Activated naive CD8-positive, alpha-beta T cell (primary cell): ENCODE measurements around the gene SFT2D2.
A peak's percentile ranks its signal among the peaks of the same experiment; 100 is the strongest.
"Not testable (repeated sequence)": the region's sequence is repeated elsewhere in the genome, so short reads cannot be mapped to it uniquely, and the experiment has no call there.

Experiments used
- H3K27ac Mint-ChIP-seq: one replicate; pipeline ENCODE4 v1.8.0; 2021; ENCODE audit warnings: mixed read lengths
- H3K27me3 Mint-ChIP-seq: one replicate; pipeline ENCODE4 v1.8.0; 2021; ENCODE audit warnings: mixed read lengths
- H3K36me3 Mint-ChIP-seq: one replicate; pipeline ENCODE4 v1.8.0; 2021; ENCODE audit warnings: mixed read lengths
- H3K4me1 Mint-ChIP-seq: one replicate; pipeline ENCODE4 v1.8.0; 2021; ENCODE audit warnings: low read depth, mixed read lengths
- H3K4me3 Mint-ChIP-seq: one replicate; pipeline ENCODE4 v1.8.0; 2021; ENCODE audit warnings: mild to moderate bottlenecking, mixed read lengths
- H3K9me3 Mint-ChIP-seq: one replicate; pipeline ENCODE4 v1.8.0; 2021; ENCODE audit warnings: low read depth, mixed read lengths

Gene SFT2D2

DNA sequence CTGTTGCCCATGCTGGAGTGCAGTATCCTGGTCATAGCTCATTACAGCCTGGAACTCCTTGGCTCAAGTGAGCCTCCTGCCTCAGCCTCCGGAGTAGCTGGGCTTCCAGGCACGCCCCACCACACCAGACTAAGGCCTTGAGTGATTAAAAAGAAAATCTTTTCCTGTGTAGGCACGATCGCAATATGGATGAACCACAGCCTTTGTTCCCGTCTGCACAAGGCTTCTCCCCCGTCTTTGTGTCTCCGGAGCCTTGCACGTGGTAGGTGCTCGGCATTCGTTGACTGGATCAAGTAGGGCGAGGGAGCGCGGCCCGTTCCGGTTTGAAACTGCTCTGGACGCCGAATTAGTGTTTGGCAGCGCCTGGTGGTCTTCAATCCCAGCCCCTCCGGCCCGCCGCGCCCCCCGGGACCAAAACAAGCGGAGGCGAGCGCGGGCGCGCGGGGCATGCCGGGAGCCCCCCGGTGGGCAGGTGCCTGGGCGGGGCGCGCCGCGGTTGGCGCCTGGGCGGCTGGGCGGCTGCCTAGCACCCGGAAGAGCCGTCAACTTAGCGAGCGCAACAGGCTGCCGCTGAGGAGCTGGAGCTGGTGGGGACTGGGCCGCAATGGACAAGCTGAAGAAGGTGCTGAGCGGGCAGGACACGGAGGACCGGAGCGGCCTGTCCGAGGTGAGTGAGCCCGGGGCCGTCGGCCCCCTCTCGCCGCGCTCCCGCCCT is at the start of gene SFT2D2:
TSS of gene SFT2D2 (plus strand) at position 529 of the 715 bp plus-strand sequence. CDS start at position 605, 76 bp downstream.
- peaks cover 45% of the 10 kb centered on the region for H3K4me1 Mint-ChIP-seq

DNA sequence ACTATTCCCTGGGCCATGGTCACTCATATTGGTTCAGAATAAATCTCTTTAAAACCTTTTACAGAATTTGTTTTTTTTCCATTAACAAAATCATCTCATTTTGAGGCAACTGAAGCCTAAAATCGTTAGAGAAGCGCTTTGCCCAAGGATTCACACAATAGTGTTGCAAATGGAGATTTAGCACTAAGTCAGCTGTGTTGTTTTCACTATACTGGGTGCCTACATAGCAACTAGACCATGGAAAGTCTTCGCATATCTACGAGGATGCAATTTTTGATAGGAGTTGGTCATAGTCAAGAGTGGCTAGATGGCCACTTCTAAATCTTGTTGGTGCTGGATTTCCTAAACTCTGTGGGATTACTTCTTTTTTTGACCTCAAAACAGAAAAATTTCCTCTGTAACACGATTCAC is 47.6 kb upstream of the SFT2D2 start:
- H3K9me3 Mint-ChIP-seq = no peaks in the 10 kb centered on the region

More for the DNA sequence above, at the start of gene SFT2D2:
- H3K27ac Mint-ChIP-seq = peak within 1 kb of the TSS; percentile 95
- H3K36me3 Mint-ChIP-seq = peaks cover 4% of the 10 kb centered on the region
- H3K27me3 Mint-ChIP-seq = peaks cover 3% of the 10 kb centered on the region
- H3K9me3 Mint-ChIP-seq = no peaks in the 10 kb centered on the region
- H3K4me3 Mint-ChIP-seq = peak within 1 kb of the TSS; percentile 90

DNA sequence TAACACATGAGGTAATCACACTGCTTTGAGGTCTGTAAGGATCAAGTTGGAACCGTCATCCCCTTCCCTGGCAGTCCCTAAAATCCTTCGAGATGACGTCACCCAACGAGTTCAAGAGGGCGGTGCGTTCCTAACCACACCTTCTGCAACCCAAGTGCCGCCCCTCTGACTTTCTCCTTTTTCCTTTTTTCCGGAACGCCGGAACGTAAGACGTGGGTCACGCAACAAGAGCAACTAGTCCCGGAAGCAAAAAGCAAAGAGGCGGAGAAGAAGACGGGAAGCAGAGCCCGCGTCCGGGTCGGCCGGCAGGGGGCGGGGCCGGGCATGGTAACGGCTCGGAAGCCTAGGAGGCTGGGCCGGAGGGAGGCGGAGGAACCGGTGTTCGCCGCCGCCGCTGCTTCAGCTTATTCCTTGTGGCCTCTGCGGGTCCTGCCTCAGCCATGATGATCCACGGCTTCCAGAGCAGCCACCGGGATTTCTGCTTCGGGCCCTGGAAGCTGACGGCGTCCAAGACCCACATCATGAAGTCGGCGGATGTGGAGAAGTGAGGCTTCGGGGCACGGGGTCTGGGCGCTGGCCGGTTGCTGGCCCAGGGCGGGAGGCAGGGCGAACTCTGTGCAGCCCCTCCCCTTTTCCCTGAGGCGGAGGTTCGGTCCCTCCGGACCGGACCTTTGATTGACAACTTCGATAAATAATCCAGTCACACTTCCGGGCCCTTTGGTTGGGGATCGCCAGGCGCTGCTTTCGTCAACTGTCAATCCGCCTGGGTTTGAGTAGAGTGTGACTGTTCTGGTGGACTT is 47.0 kb upstream of the SFT2D2 start, which contains the start of gene TIPRL:
TSS of gene TIPRL (plus strand) at position 325 of the 800 bp plus-strand sequence. CDS start at position 441, 116 bp downstream.
- Mint-ChIP-seq H3K9me3 (no peaks in the 10 kb centered on the region), H3K27me3 (peaks cover under 1% of the 10 kb centered on the region), H3K4me1 (peaks cover 14% of the 10 kb centered on the region), H3K4me3 (no peak within 1 kb of the TSS), H3K27ac (no peak within 1 kb of the TSS), H3K36me3 (peaks cover 1% of the 10 kb centered on the region)

More for the DNA sequence above, 47.6 kb upstream of the SFT2D2 start:
- no peak overlapping the region for H3K27ac Mint-ChIP-seq
- peaks cover 9% of the 10 kb centered on the region for H3K4me1 Mint-ChIP-seq
- peaks cover 2% of the 10 kb centered on the region for H3K27me3 Mint-ChIP-seq
- H3K36me3 Mint-ChIP-seq = no peaks in the 10 kb centered on the region
- no peak overlapping the region for H3K4me3 Mint-ChIP-seq

DNA sequence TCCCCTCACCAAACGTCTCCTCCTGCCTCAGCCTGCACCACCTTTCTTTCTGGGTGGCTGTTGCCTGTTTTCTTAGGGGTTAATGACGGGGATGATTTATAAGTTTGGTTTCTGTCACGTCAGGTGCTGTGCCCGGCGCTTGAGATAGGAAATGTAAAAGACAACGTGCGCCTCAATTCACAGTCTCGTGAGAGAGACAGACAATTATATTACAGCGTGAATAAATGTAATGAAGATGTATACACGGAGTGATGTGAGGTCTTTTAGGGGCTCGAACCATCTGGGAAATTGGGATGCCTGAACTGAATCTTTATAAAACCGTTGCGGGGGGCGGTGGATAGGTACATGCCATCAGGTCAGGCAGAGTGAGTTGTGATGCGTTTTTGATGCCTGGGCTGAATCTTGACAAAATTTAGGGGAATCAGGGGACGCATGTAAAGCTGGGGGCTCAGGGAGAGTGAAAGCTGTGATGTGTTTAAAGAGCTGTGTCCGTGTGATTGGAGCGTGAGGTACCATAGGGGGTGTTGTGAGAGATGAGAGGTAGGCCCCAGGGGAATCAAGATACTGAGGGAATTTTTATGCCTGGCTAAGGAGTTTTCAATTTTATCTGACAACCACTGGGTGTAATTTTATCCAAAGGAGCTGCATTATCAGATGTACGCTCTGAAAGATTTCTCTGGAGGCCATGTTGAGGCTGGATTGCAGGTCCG is 46.2 kb upstream of the SFT2D2 start:
- no peaks in the 10 kb centered on the region for H3K27me3 Mint-ChIP-seq
- no peak overlapping the region for H3K27ac Mint-ChIP-seq
- no peaks in the 10 kb centered on the region for H3K9me3 Mint-ChIP-seq
- peaks cover 17% of the 10 kb centered on the region for H3K4me1 Mint-ChIP-seq
- no peak overlapping the region for H3K4me3 Mint-ChIP-seq
- peaks cover 3% of the 10 kb centered on the region for H3K36me3 Mint-ChIP-seq

DNA sequence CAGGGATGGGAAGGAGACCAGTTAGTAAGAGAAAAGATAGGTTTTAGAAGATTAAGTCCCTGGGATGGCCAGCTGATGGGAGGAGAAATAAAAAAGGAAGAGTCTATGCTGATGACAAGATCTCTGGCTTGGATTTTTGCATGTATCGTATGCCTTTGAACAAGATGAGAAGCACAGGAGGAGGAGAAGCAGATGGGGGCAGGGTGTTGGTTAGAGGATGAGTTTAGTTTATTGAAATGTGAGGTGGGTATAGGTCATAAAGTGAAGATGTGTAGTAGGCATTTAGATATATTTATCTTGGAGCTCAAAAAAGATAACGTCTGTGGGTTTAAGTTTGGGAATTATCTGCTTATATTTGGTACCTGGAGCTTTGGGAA is 45.7 kb upstream of the SFT2D2 start:
- H3K27me3 Mint-ChIP-seq = no peaks in the 10 kb centered on the region
- H3K36me3 Mint-ChIP-seq = peaks cover 3% of the 10 kb centered on the region
- no peak overlapping the region for H3K4me3 Mint-ChIP-seq
- H3K9me3 Mint-ChIP-seq = no peaks in the 10 kb centered on the region
- H3K27ac Mint-ChIP-seq = no peak overlapping the region
- H3K4me1 Mint-ChIP-seq = peaks cover 17% of the 10 kb centered on the region

DNA sequence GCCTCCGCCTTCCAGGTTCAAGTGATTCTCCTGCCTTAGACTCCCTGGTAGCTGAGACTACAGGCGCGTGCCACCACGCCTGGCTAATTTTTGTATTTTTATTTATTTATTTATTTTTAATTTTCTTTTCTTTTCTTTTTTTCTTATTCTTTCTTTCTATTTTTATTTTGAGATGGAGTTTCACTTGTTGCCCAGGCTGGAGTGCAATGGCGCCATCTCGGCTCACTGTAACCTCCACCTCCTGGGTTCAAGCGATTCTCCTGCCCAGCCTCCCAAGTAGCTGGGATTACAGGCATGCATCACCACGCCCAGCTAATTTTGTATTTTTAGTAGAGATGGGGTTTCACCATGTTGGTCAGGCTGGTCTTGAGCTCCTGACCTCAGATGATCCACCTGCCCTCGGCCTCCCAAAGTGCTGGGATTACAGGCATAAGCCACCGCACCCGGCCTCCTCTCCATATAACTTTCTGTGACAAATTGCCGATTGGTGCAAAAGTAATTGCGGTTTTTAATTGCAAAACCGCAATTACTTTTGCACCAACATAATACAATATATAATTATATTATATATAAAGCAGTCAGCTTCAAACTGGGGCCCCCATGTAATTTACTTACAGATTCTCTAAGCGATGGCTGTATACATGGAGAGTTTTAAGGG is 44.6 kb upstream of the SFT2D2 start:
- not testable (repeated sequence) for H3K36me3 Mint-ChIP-seq, H3K27ac Mint-ChIP-seq, H3K27me3 Mint-ChIP-seq, H3K9me3 Mint-ChIP-seq
- Mint-ChIP-seq H3K4me3 (peak overlapping the region; percentile 20), H3K4me1 (peaks cover 17% of the 10 kb centered on the region)

DNA sequence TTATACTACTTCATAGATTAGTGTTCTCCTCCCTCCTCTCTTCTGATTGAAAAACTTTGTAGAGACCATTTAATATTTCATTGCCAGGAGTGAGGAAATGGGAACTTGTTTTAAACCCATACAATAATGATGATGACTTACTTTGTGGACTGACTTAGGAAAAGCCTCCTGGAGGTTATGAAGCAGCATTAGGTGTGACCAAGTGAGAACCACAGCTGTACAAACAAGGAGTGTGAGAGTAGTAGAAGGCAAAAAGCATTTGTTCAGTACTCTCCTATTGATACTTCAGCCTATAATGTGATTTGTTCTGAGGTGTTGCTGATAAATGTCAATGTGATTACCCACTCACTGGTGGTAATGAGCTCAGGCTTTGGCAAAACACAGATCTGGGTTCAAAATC is 38.6 kb upstream of the SFT2D2 start:
- peaks cover 9% of the 10 kb centered on the region for H3K36me3 Mint-ChIP-seq
- H3K4me3 Mint-ChIP-seq = no peak overlapping the region
- H3K27ac Mint-ChIP-seq = no peak overlapping the region
- H3K9me3 Mint-ChIP-seq = no peaks in the 10 kb centered on the region
- no peaks in the 10 kb centered on the region for H3K27me3 Mint-ChIP-seq
- peaks cover 20% of the 10 kb centered on the region for H3K4me1 Mint-ChIP-seq

DNA sequence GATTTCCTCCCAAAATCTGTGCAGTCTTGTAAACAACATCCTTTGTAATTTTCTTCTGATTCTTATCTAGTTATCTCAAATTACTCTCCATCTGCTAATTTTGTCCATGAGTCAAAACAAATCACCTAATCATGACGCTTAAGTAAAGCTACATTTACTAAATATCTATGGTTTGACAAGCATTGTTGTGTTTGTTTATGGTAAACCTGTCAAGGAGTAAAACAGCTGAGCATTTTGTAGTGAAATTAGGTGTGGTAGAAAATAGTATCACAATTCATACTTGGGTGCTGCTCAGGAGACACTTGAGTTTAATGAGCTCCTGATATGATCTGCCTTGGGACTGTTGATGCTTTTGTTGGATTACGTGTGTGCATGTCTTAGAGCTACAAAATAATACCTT is 35.4 kb upstream of the SFT2D2 start:
- Mint-ChIP-seq H3K4me3 (no peak overlapping the region), H3K27me3 (no peaks in the 10 kb centered on the region), H3K4me1 (peaks cover 12% of the 10 kb centered on the region), H3K36me3 (peaks cover 11% of the 10 kb centered on the region), H3K9me3 (no peaks in the 10 kb centered on the region), H3K27ac (peak overlapping the region; percentile 23)

DNA sequence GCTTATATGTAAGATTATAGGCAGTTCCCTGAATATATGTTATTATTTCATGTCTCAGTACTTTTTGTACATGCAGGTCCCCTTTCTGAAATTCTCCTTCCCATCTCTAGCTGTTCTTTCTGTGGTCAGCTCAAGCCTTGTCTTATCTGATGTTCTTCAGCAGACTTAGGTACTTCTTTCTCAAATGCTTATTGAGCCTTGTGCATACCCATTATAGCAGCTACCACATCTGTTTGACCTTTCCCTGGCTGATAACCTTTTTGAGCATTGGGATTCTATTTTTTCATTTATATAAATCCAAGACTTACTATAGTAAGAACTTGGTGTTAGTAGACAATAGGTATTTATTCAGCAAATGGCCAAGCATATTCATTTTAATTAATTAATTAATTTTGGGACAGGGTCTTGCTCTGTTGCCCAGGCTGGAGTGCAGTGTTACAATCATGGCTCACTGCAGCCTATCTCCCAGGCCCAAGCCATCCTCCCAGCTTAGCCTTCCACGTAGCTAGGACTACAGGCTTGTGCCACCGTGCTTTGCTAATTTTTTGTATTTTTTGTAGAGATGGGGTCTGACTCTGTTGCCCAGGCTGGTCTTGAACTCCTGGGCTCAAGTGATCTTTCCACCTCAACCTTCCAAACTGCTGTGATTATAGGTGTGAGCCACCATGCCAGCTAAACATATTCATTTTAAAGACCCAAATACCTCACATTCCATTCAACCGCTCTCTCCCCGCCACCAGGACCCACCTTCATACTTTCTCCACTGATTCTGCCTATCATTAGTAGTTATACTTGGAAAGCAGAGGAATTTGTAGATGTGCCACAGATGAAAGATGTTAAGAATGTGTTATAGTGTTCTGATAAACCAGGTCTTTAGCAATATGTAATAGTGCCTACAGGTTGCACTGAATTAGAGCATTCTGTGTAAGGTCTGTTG is 30.3 kb upstream of the SFT2D2 start:
- Mint-ChIP-seq H3K4me1 (peaks cover 8% of the 10 kb centered on the region), H3K36me3 (peaks cover 15% of the 10 kb centered on the region), H3K27me3 (no peaks in the 10 kb centered on the region), H3K4me3 (no peak overlapping the region), H3K27ac (peak overlapping the region; percentile 62), H3K9me3 (no peaks in the 10 kb centered on the region)

DNA sequence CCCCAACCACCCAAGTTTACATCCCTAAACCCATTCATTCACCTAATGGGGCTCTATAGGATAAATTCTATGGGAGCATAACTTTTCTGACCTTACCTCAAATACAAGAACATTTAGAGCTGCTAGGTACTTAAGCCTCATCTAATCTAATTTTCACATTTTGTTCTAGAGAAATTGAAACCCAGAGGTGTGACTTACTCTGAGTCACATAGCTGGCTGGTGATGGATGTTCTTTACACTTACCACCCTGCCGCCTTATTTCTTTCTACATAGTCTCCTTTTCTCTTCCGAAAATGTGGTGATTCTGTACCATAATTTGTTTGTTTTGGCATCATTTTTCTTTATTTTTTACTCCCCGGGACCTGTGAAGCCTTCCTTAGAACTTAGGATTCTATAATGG is 26.7 kb upstream of the SFT2D2 start:
- Mint-ChIP-seq H3K36me3 (peaks cover 31% of the 10 kb centered on the region), H3K9me3 (no peaks in the 10 kb centered on the region), H3K27ac (no peak overlapping the region), H3K4me3 (no peak overlapping the region), H3K4me1 (peaks cover 3% of the 10 kb centered on the region), H3K27me3 (no peaks in the 10 kb centered on the region)

DNA sequence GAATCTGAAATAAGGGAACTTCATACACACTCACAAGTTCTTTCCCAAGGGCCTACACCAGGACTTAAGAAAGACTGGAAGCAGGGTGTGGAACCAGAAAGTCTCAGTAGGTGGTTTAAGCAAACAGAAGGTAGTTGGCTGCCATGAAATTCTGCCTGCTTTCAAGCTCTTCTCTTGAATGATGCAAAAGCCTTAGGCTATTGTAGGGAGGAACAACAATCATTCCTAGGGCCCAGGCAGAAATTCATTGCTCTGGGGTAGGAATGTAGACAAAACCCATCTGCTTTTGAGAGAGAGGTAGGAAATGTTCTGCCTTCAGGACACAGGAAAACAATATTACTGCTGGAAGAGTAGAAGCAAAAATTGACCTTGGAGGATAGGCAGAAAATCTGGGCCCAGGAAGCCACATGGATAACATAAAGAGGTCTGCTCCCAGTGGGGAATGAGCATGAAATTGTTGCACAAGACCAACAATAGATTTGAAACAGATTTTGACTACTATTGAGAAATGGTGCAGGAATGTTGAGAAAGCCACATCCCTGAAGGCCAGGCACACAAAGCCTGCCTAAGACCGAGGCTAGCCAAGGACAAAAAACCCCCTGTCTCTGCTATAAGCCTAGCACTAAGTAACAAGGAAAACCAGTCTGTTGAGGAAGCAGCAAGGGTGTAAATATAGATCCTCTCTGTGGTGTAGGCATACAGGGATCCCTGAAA is 22.7 kb upstream of the SFT2D2 start:
- Mint-ChIP-seq H3K4me3 (no peak overlapping the region), H3K27me3 (no peaks in the 10 kb centered on the region), H3K27ac (no peak overlapping the region), H3K9me3 (no peaks in the 10 kb centered on the region), H3K4me1 (peaks cover 3% of the 10 kb centered on the region), H3K36me3 (peaks cover 29% of the 10 kb centered on the region)

DNA sequence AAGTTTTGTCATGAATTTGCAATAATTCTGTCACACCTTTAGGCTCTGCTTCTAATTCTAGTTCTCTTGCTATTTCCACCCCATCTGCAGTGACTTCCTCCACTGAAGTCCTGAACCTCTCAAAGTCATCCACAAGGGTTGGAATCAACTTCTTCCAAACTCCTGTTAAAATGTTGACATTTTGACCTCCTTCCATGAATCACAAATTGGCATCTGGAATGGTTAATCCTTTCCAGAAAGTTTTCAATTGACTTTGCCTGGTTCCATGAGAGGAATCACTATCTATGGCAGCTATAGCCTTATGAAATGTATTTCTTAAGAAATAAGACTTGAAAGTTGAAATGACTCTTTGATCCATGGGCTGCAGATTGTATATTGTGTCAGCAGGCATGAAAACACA is 19.7 kb upstream of the SFT2D2 start:
- no peaks in the 10 kb centered on the region for H3K27me3 Mint-ChIP-seq

DNA sequence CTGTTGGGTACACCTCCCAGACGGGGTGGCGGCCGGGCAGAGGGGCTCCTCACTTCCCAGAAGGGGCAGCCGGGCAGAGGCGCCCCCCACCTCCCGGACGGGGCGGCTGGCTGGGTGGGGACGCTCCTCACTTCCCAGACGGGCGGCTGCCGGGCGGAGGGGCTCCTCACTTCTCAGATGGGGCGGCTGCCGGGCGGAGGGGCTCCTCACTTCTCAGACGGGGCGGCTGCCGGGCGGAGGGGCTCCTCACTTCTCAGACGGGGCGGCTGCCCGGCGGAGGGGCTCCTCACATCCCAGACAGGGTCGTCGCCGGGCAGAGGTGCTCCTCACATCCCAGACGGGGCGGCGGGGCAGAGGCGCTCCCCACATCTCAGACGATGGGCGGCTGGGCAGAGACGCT is 18.1 kb upstream of the SFT2D2 start:
- not testable (repeated sequence) for H3K27me3 Mint-ChIP-seq, H3K4me3 Mint-ChIP-seq, H3K27ac Mint-ChIP-seq, H3K4me1 Mint-ChIP-seq, H3K9me3 Mint-ChIP-seq
- H3K36me3 Mint-ChIP-seq = peaks cover 15% of the 10 kb centered on the region

More for the DNA sequence above, 19.7 kb upstream of the SFT2D2 start:
- no peaks in the 10 kb centered on the region for H3K4me1 Mint-ChIP-seq
- no peak overlapping the region for H3K4me3 Mint-ChIP-seq
- no peak overlapping the region for H3K27ac Mint-ChIP-seq
- peaks cover 24% of the 10 kb centered on the region for H3K36me3 Mint-ChIP-seq
- peaks cover under 1% of the 10 kb centered on the region for H3K9me3 Mint-ChIP-seq
